Fibroblast of skin of left quadriceps (primary cell): ENCODE data around the gene PDE4A.
A peak's percentile ranks its signal among the peaks of the same experiment; 100 is the strongest.
"Not testable (repeated sequence)": the region's sequence is repeated elsewhere in the genome, so short reads cannot be mapped to it uniquely, and the experiment has no call there.

Experiments
- DNase-seq, 2 experiments: peaks; one replicate each; pipeline ENCODE4 v3.0.0-alpha.2; 2013; ENCODE audit warnings: low read depth in 2 of 2

The PDE4A gene

DNA sequence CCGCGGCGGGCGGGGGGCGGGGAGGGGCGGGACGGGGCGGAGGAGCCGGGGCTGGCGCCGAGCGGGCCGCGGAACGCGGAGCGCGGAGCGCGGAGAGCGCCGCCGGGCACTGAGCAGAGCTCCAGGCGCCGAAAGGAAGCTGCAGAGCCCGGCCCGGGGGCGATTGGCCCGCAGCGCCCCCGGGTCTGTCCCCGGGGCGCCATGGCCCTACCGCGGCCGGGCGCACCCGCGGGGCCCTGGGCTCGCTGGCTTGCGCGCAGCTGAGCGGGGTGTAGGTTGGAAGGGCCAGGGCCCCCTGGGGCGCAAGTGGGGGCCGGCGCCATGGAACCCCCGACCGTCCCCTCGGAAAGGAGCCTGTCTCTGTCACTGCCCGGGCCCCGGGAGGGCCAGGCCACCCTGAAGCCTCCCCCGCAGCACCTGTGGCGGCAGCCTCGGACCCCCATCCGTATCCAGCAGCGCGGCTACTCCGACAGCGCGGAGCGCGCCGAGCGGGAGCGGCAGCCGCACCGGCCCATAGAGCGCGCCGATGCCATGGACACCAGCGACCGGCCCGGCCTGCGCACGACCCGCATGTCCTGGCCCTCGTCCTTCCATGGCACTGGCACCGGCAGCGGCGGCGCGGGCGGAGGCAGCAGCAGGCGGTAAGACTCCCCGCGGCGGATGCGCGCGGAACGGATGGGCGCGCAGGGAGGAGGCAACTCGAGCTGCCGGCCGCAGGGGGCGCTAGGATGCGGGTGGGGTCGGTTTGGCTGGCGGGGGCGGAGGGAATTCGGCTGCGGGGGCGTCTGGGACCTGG, at the start of gene PDE4A:
TSS of gene PDE4A (plus strand) at position 95 of the 796 bp plus-strand sequence. CDS start at position 322, 227 bp downstream.
- DNase-seq, result no peak

DNA sequence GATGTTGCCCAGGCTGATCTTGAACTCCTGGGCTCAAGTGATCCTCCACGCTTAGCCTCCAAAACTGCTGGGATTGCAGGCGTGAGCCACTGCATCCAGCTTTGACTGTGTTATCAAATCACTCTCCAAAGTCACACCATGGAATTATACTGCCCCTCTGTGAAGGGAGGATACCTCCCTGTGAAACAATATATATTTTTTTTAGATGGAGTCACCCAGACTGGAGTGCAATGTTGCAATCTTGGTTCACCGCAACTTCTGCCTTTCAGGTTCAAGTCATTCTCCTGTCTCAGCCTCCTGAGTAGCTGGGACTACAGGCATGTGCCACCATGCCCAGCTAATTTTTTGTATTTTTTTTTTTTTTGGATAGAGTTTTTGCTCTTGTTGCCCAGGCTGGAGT, 47.6 kb upstream of the PDE4A start:
- DNase-seq, result no peak

DNA sequence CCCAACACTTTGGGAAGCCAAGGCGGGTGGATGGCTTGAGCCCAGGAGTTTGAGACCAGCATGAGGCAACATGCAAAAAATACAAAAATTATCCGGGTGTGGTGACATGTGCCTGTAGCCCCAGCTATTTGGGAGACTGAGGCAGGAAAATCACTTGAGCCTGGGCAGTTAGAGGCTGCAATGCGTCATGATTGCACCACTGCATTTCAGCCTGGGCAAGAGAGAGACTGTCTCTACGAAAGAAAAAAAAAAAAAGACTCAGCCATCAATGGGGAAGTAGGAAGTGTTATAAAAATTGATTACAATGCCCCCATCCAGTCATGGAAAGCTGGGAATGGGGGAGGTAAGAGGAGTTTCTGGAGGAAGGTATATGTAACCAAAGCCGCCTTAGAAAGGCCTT, 45.4 kb upstream of the PDE4A start:
- DNase-seq, result no peak

DNA sequence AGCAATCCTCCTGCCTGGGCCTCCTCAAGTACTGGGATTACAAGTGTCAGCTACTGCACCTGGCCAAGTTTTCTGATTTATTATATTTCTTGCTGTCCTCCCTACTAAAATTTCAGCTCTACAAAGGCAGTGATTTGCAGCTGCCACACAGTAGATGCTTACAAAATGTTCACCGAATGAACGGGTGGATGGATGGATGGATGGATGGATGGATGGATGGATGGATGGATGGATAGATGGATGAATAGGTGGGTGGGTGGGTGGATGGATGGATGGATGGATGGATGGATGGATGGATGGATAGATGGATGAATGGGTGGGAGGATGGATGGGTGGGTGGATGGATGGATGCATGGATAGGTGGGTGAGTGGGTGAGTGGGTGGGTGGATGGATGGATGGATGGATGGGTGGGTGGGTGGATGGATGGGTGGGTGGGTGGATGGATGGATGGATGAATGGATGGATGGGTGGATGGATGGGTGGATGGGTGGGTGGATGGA, 43.1 kb upstream of the PDE4A start:
- DNase-seq, result not testable (repeated sequence)

DNA sequence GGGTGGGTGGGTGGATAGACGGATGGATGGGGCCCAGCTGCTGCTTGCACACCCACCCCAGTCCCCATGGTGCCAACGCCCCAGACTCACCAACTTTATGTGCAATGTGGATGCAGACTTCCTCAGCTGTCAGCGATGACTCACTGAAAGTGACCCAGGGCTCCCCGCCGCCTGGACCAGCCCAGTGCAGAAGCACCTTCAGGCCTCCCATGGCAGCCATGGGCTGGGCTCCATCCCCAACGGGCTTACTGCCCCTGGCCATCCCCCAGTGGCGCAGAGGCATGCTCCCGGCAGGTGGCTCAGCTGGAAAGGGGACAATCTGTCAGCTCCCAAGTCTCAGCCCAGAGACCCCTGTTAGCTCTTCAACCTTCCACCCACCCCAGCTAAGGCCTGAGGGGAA, 42.2 kb upstream of the PDE4A start:
- DNase-seq, result no peak

DNA sequence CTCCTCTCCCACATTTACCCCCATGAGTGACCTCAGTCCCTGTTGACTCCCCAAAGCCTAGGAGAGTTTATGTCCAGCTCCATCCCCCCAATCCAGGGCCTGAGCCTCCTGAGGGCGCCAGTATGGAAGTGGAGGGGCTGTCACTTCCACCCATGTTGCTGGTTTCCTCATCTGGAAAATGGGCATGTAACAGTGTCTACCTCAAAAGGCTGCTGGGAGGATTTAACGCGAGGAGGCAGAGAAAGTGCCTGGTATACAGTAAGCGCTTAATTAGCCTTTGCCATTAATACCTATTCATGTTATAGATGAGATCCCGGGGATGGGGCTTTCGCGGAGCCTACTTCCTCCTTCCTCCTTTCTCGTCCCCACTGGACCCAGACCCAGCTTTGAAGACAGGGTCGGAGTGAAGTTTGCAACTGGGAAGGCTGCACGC, 40.4 kb upstream of the PDE4A start:
- no peak for DNase-seq

DNA sequence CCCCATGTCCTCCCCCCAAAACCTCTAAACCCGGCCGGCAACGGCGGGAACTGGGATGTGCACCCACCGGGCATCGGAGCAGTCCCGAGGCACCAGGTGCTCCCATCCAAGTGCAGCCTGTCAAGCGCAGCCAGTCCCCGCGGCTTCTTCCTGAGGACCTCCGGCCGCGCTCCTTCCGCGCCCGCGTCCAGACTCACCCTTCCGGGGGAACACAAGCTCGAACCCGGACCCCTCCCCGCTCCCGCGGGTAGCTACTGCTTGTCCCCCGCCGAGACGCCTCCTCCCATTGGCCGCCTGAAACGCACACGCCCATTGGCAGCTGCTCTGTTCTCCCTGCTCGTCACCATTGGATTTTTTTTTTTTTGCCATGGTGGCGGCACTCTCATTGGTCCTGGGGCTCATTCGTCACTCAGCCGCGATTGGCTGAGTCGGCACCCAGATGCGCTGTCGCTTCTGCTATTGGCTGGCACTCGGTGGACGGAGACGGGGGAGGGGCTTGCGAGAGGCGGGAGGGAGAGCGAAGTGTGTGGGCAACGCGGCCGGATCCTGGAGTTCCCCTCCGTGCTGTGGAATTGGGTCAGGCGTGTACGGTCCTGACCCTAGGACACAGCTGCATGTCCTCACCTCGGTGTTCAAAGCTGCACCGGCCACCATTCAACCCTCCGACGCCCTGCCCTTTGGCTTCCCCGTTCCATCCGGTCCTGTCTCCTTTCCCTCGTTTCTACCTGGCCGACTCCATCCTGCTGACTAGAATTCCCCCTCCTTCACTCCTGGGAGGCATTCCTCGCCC, 39.8 kb upstream of the PDE4A start, which contains the start of gene TYK2:
TSS of gene TYK2 (minus strand) at position 260 of the 790 bp plus-strand sequence. CDS start 2,166 bp downstream, outside the sequence.
- peak; percentile 98 for DNase-seq

DNA sequence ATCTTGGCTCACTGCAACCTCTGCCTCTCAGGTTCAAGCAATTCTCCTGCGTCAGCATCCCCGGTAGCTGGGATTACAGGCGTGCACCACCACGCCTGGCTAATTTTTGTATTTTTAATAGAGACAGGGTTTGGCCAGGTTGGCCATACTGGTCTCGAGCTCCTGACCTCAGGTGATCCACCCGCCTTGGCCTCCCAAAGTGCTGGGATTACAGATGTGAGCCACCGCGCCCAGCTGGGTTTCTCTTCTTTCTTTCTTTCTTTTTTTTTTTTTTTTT, 37.2 kb upstream of the PDE4A start:
- not testable (repeated sequence) for DNase-seq

DNA sequence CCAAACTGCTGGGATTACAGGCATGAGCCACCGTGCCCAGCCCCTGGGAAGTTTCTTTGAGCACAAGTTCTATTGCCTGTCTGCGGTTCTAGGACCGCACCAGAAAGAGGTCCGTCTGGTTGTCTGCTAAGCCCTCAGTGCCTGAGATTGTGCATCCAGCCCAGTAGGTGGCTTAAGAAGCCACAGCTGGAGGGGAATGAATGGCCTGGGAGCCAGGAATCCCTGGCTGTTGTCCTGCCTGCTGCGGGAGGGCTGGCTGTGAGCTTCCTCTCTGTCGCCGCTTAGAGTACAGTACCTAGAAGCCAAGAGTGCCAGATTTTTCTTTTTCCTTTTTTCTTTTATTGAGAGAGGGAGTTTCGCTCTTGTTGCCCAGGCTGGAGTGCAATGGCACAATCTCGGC, 35.8 kb upstream of the PDE4A start:
- DNase-seq, result no peak

DNA sequence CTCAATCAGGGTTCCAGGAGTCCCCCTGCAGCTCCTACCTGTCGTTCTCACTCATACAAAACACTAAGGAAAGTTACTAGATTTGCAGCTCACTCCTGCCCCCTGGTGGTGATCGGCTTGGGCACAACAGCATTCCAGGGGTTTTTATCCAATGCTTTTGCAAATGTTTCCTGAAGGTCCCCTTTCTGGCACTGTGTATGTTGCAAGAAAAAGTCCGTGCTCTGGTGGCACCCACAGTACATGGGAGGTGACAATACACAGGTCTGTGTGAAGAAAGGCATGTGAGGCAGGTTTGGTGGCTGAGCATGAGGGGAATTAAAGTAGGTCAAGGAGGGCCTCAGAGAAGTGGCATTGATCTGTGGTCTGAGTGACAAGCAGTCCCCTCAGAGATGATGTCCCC, 31.4 kb upstream of the PDE4A start:
- DNase-seq, result peak; percentile 44 to 48

DNA sequence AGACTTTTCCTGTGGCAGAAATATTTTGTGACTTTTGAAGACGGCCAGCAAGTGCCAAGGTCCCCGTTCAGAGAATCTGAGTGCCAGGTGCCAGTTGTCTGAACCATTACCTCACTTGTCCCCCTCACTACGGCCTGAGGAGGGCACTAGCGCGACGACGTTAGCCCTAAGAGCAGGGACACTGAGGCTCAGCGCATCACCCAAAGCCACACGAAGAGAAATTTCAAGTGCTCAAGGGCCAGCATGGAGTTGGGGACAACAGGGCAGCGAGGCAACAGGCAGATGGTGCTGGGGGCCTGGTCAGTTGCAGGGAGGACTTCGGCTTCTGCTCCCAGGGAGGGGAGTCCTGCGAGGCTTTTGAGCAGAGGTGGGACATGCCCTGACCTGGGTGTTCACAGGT, 30.5 kb upstream of the PDE4A start:
- DNase-seq, result no peak

DNA sequence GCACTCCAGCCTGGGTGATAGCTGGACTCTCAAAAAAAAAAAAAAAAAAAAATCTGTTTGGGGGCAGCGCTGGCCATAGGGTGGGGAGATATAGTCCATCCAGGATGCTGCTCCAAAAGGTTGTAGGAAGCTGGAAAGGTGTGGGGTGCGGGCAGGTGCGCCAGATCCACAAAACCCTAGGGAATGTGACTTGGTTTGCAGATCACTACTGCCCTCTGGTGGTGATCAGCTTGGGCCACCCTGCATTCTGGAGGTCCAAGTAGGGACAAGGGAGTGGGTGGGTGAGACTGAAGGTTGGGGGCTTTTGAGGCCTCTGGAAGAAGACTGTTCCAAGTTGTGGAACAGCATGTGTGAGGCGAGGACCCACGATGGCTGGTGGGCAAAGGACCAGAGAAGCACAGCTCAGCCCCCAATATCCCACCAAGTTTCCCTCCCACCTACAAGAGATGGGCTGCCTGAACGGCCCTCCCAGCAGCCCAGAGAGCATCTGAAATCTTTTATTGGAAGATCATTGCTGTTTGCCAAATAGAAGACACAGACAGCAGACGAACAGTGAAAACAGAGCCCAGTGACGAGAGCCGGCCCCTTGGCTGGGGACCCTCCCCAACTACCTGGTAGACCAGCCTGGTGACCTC, 29.6 kb upstream of the PDE4A start:
- DNase-seq, result peak; percentile 17 to 24

DNA sequence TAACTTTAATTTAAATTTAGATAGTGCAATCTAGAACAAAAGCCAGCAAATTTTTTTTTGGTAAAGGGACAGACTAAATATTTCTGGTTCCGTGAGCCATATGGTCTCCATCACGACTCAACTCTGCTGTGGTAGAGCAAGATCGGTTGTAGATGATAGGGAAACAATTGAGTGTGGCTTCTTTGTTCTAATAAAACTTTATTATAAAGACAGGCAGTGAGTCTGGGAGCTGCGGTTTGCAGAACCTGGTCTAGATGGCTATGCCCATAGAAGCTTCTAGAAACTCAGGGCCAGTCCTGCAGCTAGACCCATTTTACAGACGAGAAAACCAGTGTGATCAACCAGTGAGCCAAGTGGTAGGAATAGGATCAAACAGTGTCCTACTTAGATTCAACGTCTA, 28.2 kb upstream of the PDE4A start:
- no peak for DNase-seq

DNA sequence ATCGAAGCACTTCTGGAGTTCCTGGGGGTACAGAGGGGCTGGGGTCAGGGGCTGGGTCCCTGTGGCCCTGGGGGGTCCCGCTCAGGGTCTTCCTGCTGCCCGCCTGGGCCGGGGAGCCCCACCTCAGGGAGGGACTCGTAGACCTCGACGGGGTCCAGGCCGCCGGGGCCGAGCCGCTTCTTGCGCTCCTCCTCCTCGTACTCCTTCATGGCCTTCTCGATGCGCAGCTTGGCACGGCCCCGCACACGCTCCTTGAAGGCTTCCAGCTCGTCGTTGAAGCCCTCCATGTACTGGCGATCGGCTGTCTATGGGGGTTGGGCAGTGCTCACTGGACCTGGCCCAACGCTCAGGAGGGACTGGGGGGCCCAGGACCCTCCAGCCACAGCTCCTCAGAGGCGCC, 27.2 kb upstream of the PDE4A start:
- DNase-seq, result no peak

DNA sequence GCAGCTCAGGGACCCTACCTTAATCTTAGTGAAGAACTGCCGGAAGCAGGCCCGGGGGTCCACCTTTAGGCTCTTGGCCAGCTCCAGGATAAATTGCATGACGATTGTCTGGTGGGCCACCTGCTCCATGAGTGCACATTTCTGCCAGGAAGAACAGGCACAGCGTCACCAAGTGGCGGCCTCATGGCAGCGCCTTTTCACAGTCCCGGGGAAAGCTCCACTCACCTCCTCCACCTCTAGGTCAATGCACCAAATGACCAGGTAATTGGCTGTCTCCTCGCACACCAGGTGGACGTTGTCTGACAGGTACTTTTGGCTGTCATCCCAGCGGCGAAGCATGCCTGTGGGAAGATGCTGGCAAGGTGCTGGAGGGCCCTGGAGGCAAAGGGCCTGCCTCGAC, 25.3 kb upstream of the PDE4A start:
- DNase-seq, result no peak

DNA sequence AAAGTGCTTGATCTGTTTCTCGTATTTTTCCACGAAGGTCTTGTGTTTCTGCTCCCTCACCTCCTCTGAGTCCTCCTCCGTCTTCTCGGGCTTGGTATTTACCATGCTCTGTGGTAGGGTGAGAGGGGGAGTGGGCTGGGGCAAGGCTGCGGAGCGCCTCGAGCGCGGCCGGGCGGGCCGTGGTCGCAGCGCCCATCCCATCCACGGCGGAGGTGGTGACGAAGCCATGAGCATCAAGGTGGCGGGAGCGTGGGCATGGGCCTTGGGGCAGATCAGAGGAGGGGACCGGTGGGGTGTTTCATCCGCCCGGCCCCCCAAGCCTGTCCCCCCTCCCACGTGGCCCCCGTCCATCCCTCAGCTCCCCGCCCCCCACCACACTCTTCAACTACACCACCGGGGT, 24.9 kb upstream of the PDE4A start:
- no peak for DNase-seq

DNA sequence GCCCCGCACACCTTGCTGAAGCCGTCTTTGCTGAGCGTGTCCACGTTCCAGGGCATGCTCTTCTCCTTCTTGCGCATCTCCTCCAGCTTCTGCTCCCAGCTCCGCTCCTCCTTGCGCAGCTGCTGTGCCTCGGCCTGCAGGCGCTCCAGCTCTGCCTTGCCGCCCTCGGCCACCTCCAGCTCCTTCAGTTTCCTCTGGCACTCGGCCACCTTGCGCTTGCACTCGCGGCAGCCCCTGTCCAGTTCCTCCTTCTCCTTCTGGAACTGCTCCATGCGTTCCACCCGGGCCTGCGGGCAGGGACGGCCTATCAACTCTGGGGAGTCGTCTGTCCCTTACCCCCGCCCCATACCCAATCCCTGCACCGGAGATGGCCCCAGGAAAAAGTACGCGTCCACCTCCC, 24.4 kb upstream of the PDE4A start:
- DNase-seq, result no peak

DNA sequence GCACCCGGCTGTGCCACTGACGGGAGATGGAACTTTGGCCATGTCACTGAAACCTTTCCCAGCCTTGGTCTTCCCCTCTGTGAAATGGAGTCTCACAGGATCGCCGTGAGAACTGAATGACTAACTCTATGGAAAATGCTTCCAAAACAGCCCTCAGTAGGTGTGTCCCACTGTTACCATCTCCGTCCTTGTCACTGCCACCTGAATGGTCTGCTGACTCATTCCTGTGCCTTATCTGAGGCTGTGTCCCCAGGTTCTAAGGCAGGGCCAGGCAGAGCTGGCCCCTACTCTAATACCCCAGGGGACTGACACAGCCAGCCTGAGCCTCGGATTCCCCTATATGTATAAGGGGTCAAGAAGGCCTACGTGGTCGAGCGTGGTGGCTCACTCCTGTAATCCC, 21.5 kb upstream of the PDE4A start:
- no peak for DNase-seq

DNA sequence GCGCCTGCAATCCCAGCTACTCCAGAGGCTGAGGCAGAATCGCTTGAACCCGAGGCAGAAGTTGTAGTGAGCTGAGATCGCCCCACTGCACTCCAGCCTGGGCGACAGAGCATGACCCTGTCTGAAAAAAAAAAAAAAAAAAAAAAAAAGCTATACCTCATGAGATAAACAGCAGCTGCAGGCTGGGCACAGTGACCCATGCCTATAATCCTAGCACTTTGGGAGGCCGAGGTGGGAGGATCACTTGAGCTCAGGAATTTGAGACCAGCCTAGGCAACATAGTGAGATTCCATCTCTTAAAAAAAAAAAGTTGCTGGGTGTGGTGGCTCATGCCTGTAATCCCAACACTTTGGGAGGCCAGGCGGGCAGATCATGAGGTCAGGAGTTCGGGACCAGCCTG, 21.0 kb upstream of the PDE4A start:
- not testable (repeated sequence) for DNase-seq

DNA sequence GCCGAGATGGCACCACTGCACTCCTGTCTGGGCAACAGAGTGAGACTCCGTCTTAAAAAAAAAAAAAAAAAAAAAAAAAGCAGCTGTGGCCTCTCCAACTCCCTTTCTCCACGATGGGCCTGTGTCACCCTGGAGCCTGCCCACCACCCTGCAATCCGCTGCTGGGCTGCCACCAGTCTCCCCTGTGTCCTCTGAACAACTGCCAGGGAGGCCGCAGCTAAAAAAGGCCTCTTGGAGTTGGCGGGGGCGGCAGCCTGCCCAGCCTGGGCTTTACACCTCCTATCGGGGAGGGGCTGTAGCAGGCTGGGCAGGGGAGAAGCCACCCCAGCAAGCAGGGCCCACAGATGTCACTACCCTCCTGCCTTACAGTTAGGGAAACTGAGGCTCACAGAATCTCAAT, 20.5 kb upstream of the PDE4A start:
- no peak for DNase-seq

DNA sequence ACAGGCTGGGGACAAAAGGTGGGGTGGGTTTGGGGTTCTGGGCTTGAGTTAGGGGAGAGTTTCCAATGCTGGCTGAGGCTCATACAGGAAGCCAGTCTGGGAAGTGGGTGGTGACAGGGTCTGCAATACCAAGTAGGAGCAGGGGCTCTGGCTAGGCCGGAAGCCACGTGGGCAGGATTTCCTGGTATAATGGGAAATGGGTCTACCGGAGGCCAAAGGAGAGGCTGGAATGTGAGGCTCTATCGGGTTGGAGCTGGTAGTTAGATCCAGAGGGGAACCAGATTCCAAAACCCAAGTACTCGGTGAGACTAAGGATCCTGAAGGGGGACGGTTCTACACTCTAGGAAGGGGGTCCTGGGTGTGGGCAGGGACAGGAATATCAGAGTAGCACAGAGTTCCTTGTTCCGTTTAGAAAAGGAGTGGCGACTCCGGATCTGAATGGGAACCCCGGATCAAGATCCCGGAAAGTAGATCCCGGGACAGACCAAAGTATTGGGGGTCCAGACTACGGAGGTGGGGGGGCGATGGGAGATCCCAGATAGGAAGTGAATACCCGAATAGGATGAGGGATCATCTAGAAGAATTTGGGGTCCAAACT, 17.8 kb upstream of the PDE4A start:
- no peak for DNase-seq
